ENCODE results near the gene ETV6. TPM values are rescaled to one million over a fixed set of nuclear protein-coding genes. Genes with fewer than 3 reads are reported as not detected.
A peak's percentile ranks its signal among the peaks of the same experiment; 100 is the strongest.

The ETV6 gene
- polyA plus RNA-seq, 3 donors, result 6.8 to 45.1 (median 11.7) TPM

- Histone ChIP-seq H3K4me2 (replicated peaks; ENCODE audit: extremely low read depth, low read length, poor library complexity, severe bottlenecking) (no peak overlapping the region), H3K4me1 (ENCODE audit: control insufficient read depth in 1 of 2, insufficient read depth in 2 of 2, low read length in 2 of 2) (peaks cover 32 to 49% of the 10 kb centered on the region in 2 donors), H3K79me2 (ENCODE audit: insufficient read depth, low read length) (peaks cover 98% of the 10 kb centered on the region), H3K27me3 (ENCODE audit: control insufficient read depth in 2 of 2, insufficient read depth in 2 of 2, low read length in 2 of 2) (no peaks in the 10 kb centered on the region), H3K9me3 (replicated peaks in 1 of 2; ENCODE audit: control insufficient read depth in 1 of 2, insufficient read depth in 1 of 2, low read length in 2 of 2) (no peaks in the 10 kb centered on the region), H3K4me3 (replicated peaks in 1 of 3; ENCODE audit: low read depth in 2 of 3, low read length in 3 of 3) (no peak overlapping the region), H4K20me1 (ENCODE audit: insufficient read depth, low read length) (peaks cover 30% of the 10 kb centered on the region), H3K27ac (ENCODE audit: low read depth in 1 of 2, low read length in 2 of 2) (peak overlapping the region in 1 of 2 donors; percentile 63), H2AFZ (ENCODE audit: insufficient read depth, low read depth, low read length, poor library complexity, severe bottlenecking) (no peak overlapping the region), H3K9ac (ENCODE audit: insufficient read depth, low read length, poor library complexity, severe bottlenecking) (no peak overlapping the region), H3K36me3 (replicated peaks in 1 of 2; ENCODE audit: control insufficient read depth in 1 of 2, insufficient read depth in 2 of 2, low read length in 2 of 2) (peaks cover 0 to 18% of the 10 kb centered on the region in 2 donors)
- intact Hi-C loops (cut with micrococcal nuclease), result loop anchor here in 1 of 2 donors (5.0 kb wide), 1 partner anchor 37 kb away; no protein-coding TSS in a partner anchor
- Mint-ChIP-seq H3K27ac (peak overlapping the region in 6 of 7 donors; percentile 11 to 84 (median 57)), H3K4me1 (peaks cover 71% of the 10 kb centered on the region), H3K9me3 (no peaks in the 10 kb centered on the region), H3K27me3 (ENCODE audit: low read depth in 3 of 3) (peaks cover 0 to 2% (median 0%) of the 10 kb centered on the region in 3 donors), H3K36me3 (peaks cover 42 to 43% of the 10 kb centered on the region in 2 donors), H3K4me3 (no peak overlapping the region)
- WGBS (ENCODE audit: insufficient coverage), result 11% methylated on average over 1 of the region's 1 CpG
- no peak for DNase-seq
- TF ChIP-seq CTCF (IDR thresholded peaks at IDR 0.05), result no peak
These were observed 154.7 kb downstream of the ETV6 start for GRCh38 chr12:11804130-11804529.

- peaks cover 0 to 2% (median 0%) of the 10 kb centered on the region in 3 donors for H3K27me3 Mint-ChIP-seq (ENCODE audit: low read depth in 3 of 3)
- H3K4me3 ChIP-seq (replicated peaks in 1 of 3; ENCODE audit: low read depth in 2 of 3, low read length in 3 of 3), result no peak overlapping the region
- peak overlapping the region in 1 of 2 donors; percentile 63 for H3K27ac ChIP-seq (ENCODE audit: low read depth in 1 of 2, low read length in 2 of 2)
- H3K9me3 ChIP-seq (replicated peaks in 1 of 2; ENCODE audit: control insufficient read depth in 1 of 2, insufficient read depth in 1 of 2, low read length in 2 of 2), result no peaks in the 10 kb centered on the region
- peaks cover 22% of the 10 kb centered on the region for H4K20me1 ChIP-seq (ENCODE audit: insufficient read depth, low read length)
- WGBS (ENCODE audit: insufficient coverage), result 33% methylated on average over 1 of the region's 3 CpGs
- H3K27ac Mint-ChIP-seq, result peak overlapping the region in 4 of 7 donors; percentile 8 to 84 (median 39)
- no peak overlapping the region for H2AFZ ChIP-seq (ENCODE audit: insufficient read depth, low read depth, low read length, poor library complexity, severe bottlenecking)
- H3K9me3 Mint-ChIP-seq, result no peaks in the 10 kb centered on the region
- peaks cover 0 to 18% of the 10 kb centered on the region in 2 donors for H3K36me3 ChIP-seq (replicated peaks in 1 of 2; ENCODE audit: control insufficient read depth in 1 of 2, insufficient read depth in 2 of 2, low read length in 2 of 2)
- H3K36me3 Mint-ChIP-seq, result peaks cover 40 to 42% of the 10 kb centered on the region in 2 donors
- intact Hi-C loops (cut with micrococcal nuclease), result no loop called here
- no peak overlapping the region for H3K9ac ChIP-seq (ENCODE audit: insufficient read depth, low read length, poor library complexity, severe bottlenecking)
- H3K27me3 ChIP-seq (ENCODE audit: control insufficient read depth in 2 of 2, insufficient read depth in 2 of 2, low read length in 2 of 2), result no peaks in the 10 kb centered on the region
- H3K4me2 ChIP-seq (replicated peaks; ENCODE audit: extremely low read depth, low read length, poor library complexity, severe bottlenecking), result no peak overlapping the region
- H3K4me1 Mint-ChIP-seq, result peaks cover 69% of the 10 kb centered on the region
- peaks cover 91% of the 10 kb centered on the region for H3K79me2 ChIP-seq (ENCODE audit: insufficient read depth, low read length)
- TF ChIP-seq CTCF (IDR thresholded peaks at IDR 0.05), result peak; percentile 60
- peaks cover 32 to 51% of the 10 kb centered on the region in 2 donors for H3K4me1 ChIP-seq (ENCODE audit: control insufficient read depth in 1 of 2, insufficient read depth in 2 of 2, low read length in 2 of 2)
- H3K4me3 Mint-ChIP-seq, result no peak overlapping the region
- DNase-seq, result peak in 2 of 3 donors; percentile 29 to 44
These were observed 155.6 kb downstream of the ETV6 start for GRCh38 chr12:11805043-11805442.

Measured in CD14-positive monocyte (primary cell).